ENCODE results near the gene HIPK1.

DNA sequence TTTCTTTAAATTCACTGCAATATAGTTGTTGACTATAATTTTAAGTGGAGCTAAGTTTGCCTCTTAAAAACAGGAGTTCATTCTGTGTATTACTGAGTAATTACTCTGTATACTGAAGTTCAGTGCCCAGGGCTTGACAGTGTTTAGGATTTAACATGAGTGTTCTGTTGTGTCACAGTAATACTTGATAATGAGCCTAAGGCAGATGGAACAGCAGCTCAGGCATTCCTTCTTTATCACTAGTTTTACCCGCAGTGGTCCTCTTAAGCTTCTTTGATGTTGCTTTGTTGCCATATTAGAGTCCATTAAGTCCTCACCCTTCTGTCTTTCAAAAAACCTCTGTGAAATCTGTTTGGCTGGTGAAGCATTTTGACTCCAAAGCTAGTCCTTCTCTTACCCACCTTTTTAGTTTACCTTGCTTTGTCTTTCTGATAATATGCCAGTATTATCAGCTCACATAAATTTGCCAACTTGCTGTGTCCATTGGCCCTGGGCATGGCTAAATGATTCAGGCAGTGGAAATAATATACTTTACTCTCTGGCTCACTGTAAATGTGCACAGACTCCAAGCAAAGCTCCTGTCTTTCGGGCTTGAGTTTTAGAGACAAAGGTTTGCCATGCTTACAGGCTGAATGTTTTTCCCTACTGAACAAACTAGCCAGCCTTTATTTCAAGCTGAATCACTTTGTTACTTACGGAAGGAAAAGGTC is 17.7 kb downstream of the HIPK1 start:
- TF ChIP-seq, protein P1, sequence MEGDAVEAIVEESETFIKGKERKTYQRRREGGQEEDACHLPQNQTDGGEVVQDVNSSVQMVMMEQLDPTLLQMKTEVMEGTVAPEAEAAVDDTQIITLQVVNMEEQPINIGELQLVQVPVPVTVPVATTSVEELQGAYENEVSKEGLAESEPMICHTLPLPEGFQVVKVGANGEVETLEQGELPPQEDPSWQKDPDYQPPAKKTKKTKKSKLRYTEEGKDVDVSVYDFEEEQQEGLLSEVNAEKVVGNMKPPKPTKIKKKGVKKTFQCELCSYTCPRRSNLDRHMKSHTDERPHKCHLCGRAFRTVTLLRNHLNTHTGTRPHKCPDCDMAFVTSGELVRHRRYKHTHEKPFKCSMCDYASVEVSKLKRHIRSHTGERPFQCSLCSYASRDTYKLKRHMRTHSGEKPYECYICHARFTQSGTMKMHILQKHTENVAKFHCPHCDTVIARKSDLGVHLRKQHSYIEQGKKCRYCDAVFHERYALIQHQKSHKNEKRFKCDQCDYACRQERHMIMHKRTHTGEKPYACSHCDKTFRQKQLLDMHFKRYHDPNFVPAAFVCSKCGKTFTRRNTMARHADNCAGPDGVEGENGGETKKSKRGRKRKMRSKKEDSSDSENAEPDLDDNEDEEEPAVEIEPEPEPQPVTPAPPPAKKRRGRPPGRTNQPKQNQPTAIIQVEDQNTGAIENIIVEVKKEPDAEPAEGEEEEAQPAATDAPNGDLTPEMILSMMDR (IDR thresholded peaks at IDR 0.05) = no peak
- TF ChIP-seq ZFX (IDR thresholded peaks at IDR 0.05; ENCODE audit: borderline replicate concordance) = no peak

Measured in 22Rv1 (cell line).